ENCODE data around the gene GALNT18.

GALNT18 gene

GRCh38 chr11:11493698-11494097, 128.1 kb downstream of the GALNT18 start:
- TF ChIP-seq OSR1 (CRISPR knock-in tag; IDR thresholded peaks at IDR 0.05) (no peak), TSHZ2 (CRISPR knock-in tag; IDR thresholded peaks at IDR 0.05) (no peak), ZNF565 (CRISPR knock-in tag; conservative IDR thresholded peaks at IDR 0.05; ENCODE audit: low read depth) (no peak), ZNF70 (CRISPR knock-in tag; IDR thresholded peaks at IDR 0.05) (no peak), RARB (CRISPR knock-in tag; IDR thresholded peaks at IDR 0.05) (no peak), ARNTL (CRISPR knock-in tag; IDR thresholded peaks at IDR 0.05; ENCODE audit: borderline replicate concordance, low read depth) (no peak), CSDC2 (CRISPR knock-in tag; IDR thresholded peaks at IDR 0.05) (no peak)
- ATAC-seq, result no peak

- ATAC-seq, result no peak
- TF ChIP-seq PPARA (CRISPR knock-in tag; IDR thresholded peaks at IDR 0.05; ENCODE audit: borderline replicate concordance) (no peak), GLIS3 (CRISPR knock-in tag; IDR thresholded peaks at IDR 0.05) (no peak), SNAI2 (CRISPR knock-in tag; IDR thresholded peaks at IDR 0.05) (no peak), TSHZ2 (CRISPR knock-in tag; IDR thresholded peaks at IDR 0.05) (no peak), TOX (CRISPR knock-in tag; IDR thresholded peaks at IDR 0.05; ENCODE audit: borderline replicate concordance) (no peak), BACH2 (CRISPR knock-in tag; IDR thresholded peaks at IDR 0.05; ENCODE audit: borderline replicate concordance) (no peak), RARB (CRISPR knock-in tag; IDR thresholded peaks at IDR 0.05) (no peak), CSRNP3 (CRISPR knock-in tag; IDR thresholded peaks at IDR 0.05) (no peak), ZC3H10 (CRISPR knock-in tag; IDR thresholded peaks at IDR 0.05) (no peak), ARNTL (CRISPR knock-in tag; IDR thresholded peaks at IDR 0.05; ENCODE audit: borderline replicate concordance, low read depth) (no peak), ISL1 (CRISPR knock-in tag; IDR thresholded peaks at IDR 0.05) (no peak), PATZ1 (CRISPR knock-in tag; IDR thresholded peaks at IDR 0.05; ENCODE audit: borderline replicate concordance) (no peak), ZFP3 (CRISPR knock-in tag; IDR thresholded peaks at IDR 0.05) (no peak), ZFP30 (CRISPR knock-in tag; IDR thresholded peaks at IDR 0.05) (no peak), ZNF565 (CRISPR knock-in tag; conservative IDR thresholded peaks at IDR 0.05; ENCODE audit: low read depth) (no peak), CSDC2 (CRISPR knock-in tag; IDR thresholded peaks at IDR 0.05) (no peak)
Observed at GRCh38 chr11:11491589-11491988, 130.2 kb downstream of the GALNT18 start.

- no peak for ATAC-seq
- TF ChIP-seq TSHZ2 (CRISPR knock-in tag; IDR thresholded peaks at IDR 0.05), result no peak
- no peak for TF ChIP-seq ZC3H10 (CRISPR knock-in tag; IDR thresholded peaks at IDR 0.05)
- TF ChIP-seq CSRNP3 (CRISPR knock-in tag; IDR thresholded peaks at IDR 0.05), result no peak
- no peak for TF ChIP-seq POU6F1 (CRISPR knock-in tag; IDR thresholded peaks at IDR 0.05; ENCODE audit: borderline replicate concordance, low read depth)
- no peak for TF ChIP-seq ZNF565 (CRISPR knock-in tag; conservative IDR thresholded peaks at IDR 0.05; ENCODE audit: low read depth)
- no peak for TF ChIP-seq SNAI2 (CRISPR knock-in tag; IDR thresholded peaks at IDR 0.05)
- no peak for TF ChIP-seq CREB5 (CRISPR knock-in tag; IDR thresholded peaks at IDR 0.05; ENCODE audit: low read depth)
- no peak for TF ChIP-seq CSDC2 (CRISPR knock-in tag; IDR thresholded peaks at IDR 0.05)
- no peak for TF ChIP-seq ESRRG (CRISPR knock-in tag; IDR thresholded peaks at IDR 0.05)
Observed at GRCh38 chr11:11491014-11491413, 130.8 kb downstream of the GALNT18 start.

All from SK-N-SH treated with all-trans-retinoic acid at 6 μM for 48 hours (cell line).